Transverse colon (tissue), 4 donors: ENCODE results near the gene FOXP1.

ENCODE experiments used
- CTCF ChIP-seq, 5 experiments: fragments of 200-600 bp in 3 of 5; fragments of 450-650 bp in 2 of 5; sonication (generic) in 3 of 5; IDR thresholded peaks; 1 replicate in 2 of 5; 2 replicates in 3 of 5; pipeline ENCODE4 v1.5.1; 2016 to 2017; ENCODE audit warnings: antibody characterized with exemption in 5 of 5, inconsistent platforms in 3 of 5, mild to moderate bottlenecking in 2 of 5, moderate library complexity in 1 of 5
- EP300 ChIP-seq: sonication (generic); formaldehyde crosslinking; IDR thresholded peaks from one replicate; pipeline ENCODE4 v1.6.1; 2017; ENCODE audit warnings: antibody characterized with exemption, low read depth
- POLR2A ChIP-seq: fragments of 450-650 bp; IDR thresholded peaks from one replicate; pipeline ENCODE4 v1.6.1; 2016; ENCODE audit warnings: antibody characterized with exemption, mild to moderate bottlenecking, moderate library complexity
- POLR2AphosphoS5 ChIP-seq, 3 donors: sonication (generic); formaldehyde crosslinking; IDR thresholded peaks; one replicate each; pipeline ENCODE4 v1.6.1; 2016; ENCODE audit warnings: antibody characterized with exemption in 3 of 3

- TF ChIP-seq CTCF (IDR thresholded peaks at IDR 0.05) (no peak), EP300 (no peak), POLR2AphosphoS5 (IDR thresholded peaks at IDR 0.05) (no peak), POLR2A (no peak)
Observed at GRCh38 chr3:71168121-71168721, 415.3 kb downstream of the FOXP1 start.
